GM10266 (cell line): Measurements from ENCODE around the gene GALNT18.

Experiments used
- DNase-seq: peaks from one replicate; pipeline ENCODE4 v3.0.0; 2012; ENCODE audit errors: extremely low spot score
- CTCF ChIP-seq: IDR thresholded peaks from 2 replicates; pipeline ENCODE4 v1.5.1; 2012; ENCODE audit warnings: mild to moderate bottlenecking, low read depth; ENCODE audit not compliant: control insufficient read depth, insufficient read depth; ENCODE audit errors: missing control alignments

GALNT18 gene

GRCh38 chr11:11512502-11512901 lies 109.3 kb downstream of the GALNT18 start:
- no peak for DNase-seq
- TF ChIP-seq CTCF = no peak

GRCh38 chr11:11512090-11512489 lies 109.7 kb downstream of the GALNT18 start:
- no peak for DNase-seq
- TF ChIP-seq CTCF = no peak

GRCh38 chr11:11510939-11511338 lies 110.9 kb downstream of the GALNT18 start:
- no peak for DNase-seq
- no peak for TF ChIP-seq CTCF

- DNase-seq = no peak
- no peak for TF ChIP-seq CTCF
These were observed 116.1 kb downstream of the GALNT18 start for GRCh38 chr11:11505692-11506091.

- DNase-seq = no peak
- TF ChIP-seq CTCF = no peak
These were observed 116.6 kb downstream of the GALNT18 start for GRCh38 chr11:11505190-11505589.

- no peak for DNase-seq
- no peak for TF ChIP-seq CTCF
These were observed 117.7 kb downstream of the GALNT18 start for GRCh38 chr11:11504071-11504470.

- no peak for DNase-seq
- no peak for TF ChIP-seq CTCF
These were observed 119.4 kb downstream of the GALNT18 start for GRCh38 chr11:11502263-11502861.
